Esophagus squamous epithelium (tissue), 4 donors: Measurements from ENCODE around the gene LILRB2. TPM values are rescaled to one million over a fixed set of nuclear protein-coding genes. Genes with fewer than 3 reads are reported as not detected.

Source experiments
- small RNA-seq, 4 donors: library from RNA; depleted of rRNA; stranded (forward); fragments of <200 nt; gene quantifications; one replicate each; pipeline ENCODE3, GENCODE V24; 2016
- total RNA-seq, 4 donors: library from RNA; depleted of rRNA; stranded (reverse); fragments of >200 nt; gene quantifications; one replicate each; pipeline ENCODE4 v1.1.0, GENCODE V29; 2016

Gene LILRB2
- total RNA-seq, 4 donors from 2014 or later = 0.40 to 1.9 (median 1.0) TPM; not detected in 1

Small RNA genes lying within 50 kb of the gene (small RNA-seq; reads per million reads assigned to genes)
- gene AC245884.12 (0 reads per million in 4 donors), gene MIR4752 (0 reads per million in 4 donors), gene RNU6-1307P (0 reads per million in 4 donors)

Other genes with a start within 250 kb of the LILRB2 start
- not detected for gene VSTM1, start 217.2 kb downstream of the LILRB2 start, total RNA-seq
- gene TARM1, start 199.7 kb downstream of the LILRB2 start, total RNA-seq = not detected
- gene OSCAR, start 180.3 kb downstream of the LILRB2 start, total RNA-seq = 1 to 10 TPM in 2 of 4 donors, under 1 TPM in 1, not detected in 1; 0.70 to 1.6 (median 1.3) TPM
- gene NDUFA3, start 178.3 kb downstream of the LILRB2 start, total RNA-seq = 10 to 100 TPM; 20.9 to 29.5 (median 25.4) TPM
- gene TFPT, start 165.5 kb downstream of the LILRB2 start, total RNA-seq = 1 to 10 TPM; 6.1 to 9.0 (median 7.4) TPM
- gene PRPF31, start 165.4 kb downstream of the LILRB2 start, total RNA-seq = 10 to 100 TPM; 41.8 to 49.2 (median 43.2) TPM
- gene CNOT3, start 143.3 kb downstream of the LILRB2 start, total RNA-seq = 10 to 100 TPM; 18.0 to 27.9 (median 18.7) TPM
- gene LENG1, start 121.4 kb downstream of the LILRB2 start, total RNA-seq = 1 to 10 TPM; 1.7 to 4.7 (median 4.3) TPM
- 10 to 100 TPM in 3 of 4 donors, 1 to 10 TPM in 1; 4.0 to 45.6 (median 17.5) TPM for gene TMC4, start 108.0 kb downstream of the LILRB2 start, total RNA-seq
- 10 to 100 TPM; 32.2 to 56.2 (median 40.8) TPM for gene MBOAT7, start 91.5 kb downstream of the LILRB2 start, total RNA-seq
- gene TSEN34, start 89.8 kb downstream of the LILRB2 start, total RNA-seq = 10 to 100 TPM; 56.1 to 70.9 (median 64.4) TPM
- gene RPS9, start 80.3 kb downstream of the LILRB2 start, total RNA-seq = 1,000 to 10,000 TPM; 1,466 to 2,803 (median 2,105) TPM
- 10 to 100 TPM in 1 of 4 donors, 1 to 10 TPM in 2, not detected in 1; 7.8 to 18.8 (median 8.3) TPM for gene LILRB3, start 58.1 kb downstream of the LILRB2 start, total RNA-seq
- 1 to 10 TPM in 1 of 4 donors, under 1 TPM in 2, not detected in 1; 0.53 to 1.7 (median 0.95) TPM for gene LILRA6, start 38.3 kb downstream of the LILRB2 start, total RNA-seq
- gene LILRB5, start 23.8 kb downstream of the LILRB2 start, total RNA-seq = 1 to 10 TPM in 3 of 4 donors, not detected in 1; 1.4 to 9.3 (median 5.8) TPM
- 1 to 10 TPM in 1 of 4 donors, under 1 TPM in 2, not detected in 1; 0.38 to 1.4 (median 0.70) TPM for gene LILRA5, start 32.1 kb upstream of the LILRB2 start, total RNA-seq
- under 1 TPM in 1 of 4 donors, not detected in 3; 0.19 TPM for gene LILRA4, start 58.1 kb upstream of the LILRB2 start, total RNA-seq
- gene LAIR1, start 83.8 kb upstream of the LILRB2 start, total RNA-seq = 10 to 100 TPM in 2 of 4 donors, 1 to 10 TPM in 1, under 1 TPM in 1; 0.57 to 11.4 (median 6.1) TPM
- gene TTYH1, start 134.4 kb upstream of the LILRB2 start, total RNA-seq = 1 to 10 TPM in 2 of 4 donors, under 1 TPM in 1, not detected in 1; 0.44 to 4.4 (median 2.0) TPM
- gene LENG8, start 168.1 kb upstream of the LILRB2 start, total RNA-seq = 10 to 100 TPM; 22.9 to 95.2 (median 49.6) TPM
- gene LENG9, start 182.7 kb upstream of the LILRB2 start, total RNA-seq = 10 to 100 TPM in 2 of 4 donors, 1 to 10 TPM in 2; 8.1 to 13.1 (median 10.1) TPM
- 10 to 100 TPM in 2 of 4 donors, 1 to 10 TPM in 2; 6.0 to 39.4 (median 9.8) TPM for gene CDC42EP5, start 192.2 kb upstream of the LILRB2 start, total RNA-seq
- not detected for gene LAIR2, start 221.7 kb upstream of the LILRB2 start, total RNA-seq